ENCODE measurements around the gene LRRC23. TPM values are rescaled to one million over a fixed set of nuclear protein-coding genes. Genes with fewer than 3 reads are reported as not detected.
A peak's percentile ranks its signal among the peaks of the same experiment; 100 is the strongest.
"Not testable (repeated sequence)": the region's sequence is repeated elsewhere in the genome, so short reads cannot be mapped to it uniquely, and the experiment has no call there.

Gene LRRC23
- total RNA-seq, 1 donor from 2014 or later, result 11.6 TPM

GRCh38 chr12:6884539-6884938 lies 20.1 kb upstream of the LRRC23 start:
- DNase-seq (ENCODE audit: low read depth) (no peak), FAIRE-seq (no peak)
- TF ChIP-seq CTCF (IDR thresholded peaks at IDR 0.05; ENCODE audit: insufficient read depth, low read length, severe bottlenecking), result no peak
- no peak overlapping the region for H3K4me3 ChIP-seq (ENCODE audit: low read depth, low read length)
- H3K27me3 ChIP-seq (ENCODE audit: control insufficient read depth, insufficient read depth, low read length), result no peaks in the 10 kb centered on the region
- H3K36me3 ChIP-seq (ENCODE audit: control insufficient read depth, insufficient read depth, low read length), result no peaks in the 10 kb centered on the region

- H3K27me3 ChIP-seq (ENCODE audit: control insufficient read depth, insufficient read depth, low read length); H3K4me3 ChIP-seq (ENCODE audit: low read depth, low read length); H3K36me3 ChIP-seq (ENCODE audit: control insufficient read depth, insufficient read depth, low read length); FAIRE-seq; DNase-seq (ENCODE audit: low read depth): not testable (repeated sequence)
Observed at GRCh38 chr12:6886206-6886999, 18.2 kb upstream of the LRRC23 start.

GRCh38 chr12:6887460-6887859 lies 17.2 kb upstream of the LRRC23 start:
- Histone ChIP-seq H3K36me3 (ENCODE audit: control insufficient read depth, insufficient read depth, low read length) (no peaks in the 10 kb centered on the region), H3K4me3 (ENCODE audit: low read depth, low read length) (no peak overlapping the region), H3K27me3 (ENCODE audit: control insufficient read depth, insufficient read depth, low read length) (no peaks in the 10 kb centered on the region)
- TF ChIP-seq CTCF (IDR thresholded peaks at IDR 0.05; ENCODE audit: insufficient read depth, low read length, severe bottlenecking), result no peak
- DNase-seq (ENCODE audit: low read depth), result no peak
- no peak for FAIRE-seq

- no peak for TF ChIP-seq CTCF (IDR thresholded peaks at IDR 0.05; ENCODE audit: insufficient read depth, low read length, severe bottlenecking)
- FAIRE-seq (no peak), DNase-seq (ENCODE audit: low read depth) (peak; percentile 52)
- H3K4me3 ChIP-seq (ENCODE audit: low read depth, low read length), result no peak overlapping the region
- H3K36me3 ChIP-seq (ENCODE audit: control insufficient read depth, insufficient read depth, low read length), result no peaks in the 10 kb centered on the region
- no peaks in the 10 kb centered on the region for H3K27me3 ChIP-seq (ENCODE audit: control insufficient read depth, insufficient read depth, low read length)
Observed at GRCh38 chr12:6888360-6888759, 16.3 kb upstream of the LRRC23 start.

GRCh38 chr12:6888794-6889193 lies 15.8 kb upstream of the LRRC23 start:
- H3K4me3 ChIP-seq (ENCODE audit: low read depth, low read length); FAIRE-seq; H3K27me3 ChIP-seq (ENCODE audit: control insufficient read depth, insufficient read depth, low read length); H3K36me3 ChIP-seq (ENCODE audit: control insufficient read depth, insufficient read depth, low read length); DNase-seq (ENCODE audit: low read depth): not testable (repeated sequence)

- not testable (repeated sequence) for H3K27me3 ChIP-seq (ENCODE audit: control insufficient read depth, insufficient read depth, low read length); H3K4me3 ChIP-seq (ENCODE audit: low read depth, low read length); FAIRE-seq; DNase-seq (ENCODE audit: low read depth); H3K36me3 ChIP-seq (ENCODE audit: control insufficient read depth, insufficient read depth, low read length)
Observed at GRCh38 chr12:6889775-6890573, 14.6 kb upstream of the LRRC23 start.

GRCh38 chr12:6890789-6891645 lies 13.6 kb upstream of the LRRC23 start:
- H3K36me3 ChIP-seq (ENCODE audit: control insufficient read depth, insufficient read depth, low read length), result no peaks in the 10 kb centered on the region
- peak overlapping the region; percentile 47 for H3K4me3 ChIP-seq (ENCODE audit: low read depth, low read length)
- TF ChIP-seq CTCF (IDR thresholded peaks at IDR 0.05; ENCODE audit: insufficient read depth, low read length, severe bottlenecking), result peak; percentile 75
- FAIRE-seq (no peak), DNase-seq (ENCODE audit: low read depth) (peak; percentile 79)
- H3K27me3 ChIP-seq (ENCODE audit: control insufficient read depth, insufficient read depth, low read length), result no peaks in the 10 kb centered on the region

Measured in bronchial epithelial cell (primary cell).